PC-9 (cell line): Measurements from ENCODE around the gene HPGD.

Experiments used
- CTCF ChIP-seq: fragments of 200-600 bp; sonication (generic); conservative IDR thresholded peaks from 2 replicates; pipeline ENCODE4 v1.6.1; 2017; ENCODE audit warnings: mixed run types, antibody characterized with exemption, mild to moderate bottlenecking, moderate library complexity
- EZH2 ChIP-seq: fragments of 200-600 bp; sonication (generic); IDR thresholded peaks from 2 replicates; pipeline ENCODE4 v1.8.0; 2017; ENCODE audit warnings: antibody characterized with exemption, low read depth

- TF ChIP-seq CTCF (no peak), EZH2 (no peak)
Observed at GRCh38 chr4:174483792-174484191, 38.5 kb downstream of the HPGD start.
